HepG2 (cell line): Measurements from ENCODE around the gene ITGAE. TPM values are rescaled to one million over a fixed set of nuclear protein-coding genes. Genes with fewer than 3 reads are reported as not detected.

Source experiments
- AGO1 ChIP-seq: fragments of 200-400 bp; formaldehyde crosslinking; IDR thresholded peaks from 2 replicates; pipeline ENCODE4 v1.6.1; 2017; ENCODE audit warnings: mild to moderate bottlenecking, low read depth, low read length, moderate library complexity; ENCODE audit not compliant: poor library complexity, severe bottlenecking
- CBX2 ChIP-seq, 2 experiments: fragments of 200-600 bp in 1 of 2; sonication (generic); formaldehyde crosslinking in 1 of 2; IDR thresholded peaks; 2 replicates each; pipeline versions ENCODE4 v1.7.0 to v1.8.1; 2018 to 2022; ENCODE audit warnings: low read depth in 2 of 2, low read length in 1 of 2, mild to moderate bottlenecking in 1 of 2, missing genetic modification reagents in 1 of 2
- GLI4 ChIP-seq: sonication (generic); formaldehyde crosslinking; IDR thresholded peaks from 2 replicates; pipeline ENCODE4 v1.5.1; 2020; ENCODE audit warnings: missing genetic modification reagents, mild to moderate bottlenecking, moderate library complexity, borderline replicate concordance
- HDAC2 ChIP-seq: sonication (generic); formaldehyde crosslinking; IDR thresholded peaks from 2 replicates; pipeline ENCODE4 v1.4.0; 2020; ENCODE audit warnings: missing genetic modification reagents
- HOXA7 ChIP-seq: sonication (generic); formaldehyde crosslinking; IDR thresholded peaks from 2 replicates; pipeline ENCODE4 v1.8.1; 2022; ENCODE audit warnings: mild to moderate bottlenecking, missing genetic modification reagents, moderate library complexity
- MXD4 ChIP-seq: IDR thresholded peaks from 2 replicates; pipeline ENCODE4 v1.6.1; 2016; ENCODE audit warnings: mild to moderate bottlenecking, missing biosample characterization, missing genetic modification reagents
- NFKBIZ ChIP-seq: IDR thresholded peaks from 2 replicates; pipeline ENCODE4 v1.6.1; 2018; ENCODE audit warnings: missing genetic modification reagents, missing compliant biosample characterization
- NPAS2 ChIP-seq: sonication (generic); formaldehyde crosslinking; IDR thresholded peaks from 2 replicates; pipeline ENCODE4 v1.8.0; 2022; ENCODE audit warnings: mild to moderate bottlenecking, missing genetic modification reagents, borderline replicate concordance
- STAT5B ChIP-seq: sonication (generic); formaldehyde crosslinking; IDR thresholded peaks from 2 replicates; pipeline ENCODE4 v1.4.0; 2020; ENCODE audit warnings: missing genetic modification reagents
- ZEB1 ChIP-seq: IDR thresholded peaks from 2 replicates; pipeline ENCODE4 v1.6.1; 2012; ENCODE audit warnings: mild to moderate bottlenecking, low read depth, inconsistent platforms; ENCODE audit not compliant: insufficient replicate concordance
- ZNF552 ChIP-seq: sonication (generic); formaldehyde crosslinking; IDR thresholded peaks from 2 replicates; pipeline ENCODE4 v1.9.0; 2022; ENCODE audit warnings: missing genetic modification reagents, mild to moderate bottlenecking, borderline replicate concordance
- ZNF607 ChIP-seq: sonication (generic); formaldehyde crosslinking; IDR thresholded peaks from 2 replicates; pipeline ENCODE4 v1.5.1; 2020; ENCODE audit warnings: missing genetic modification reagents, mild to moderate bottlenecking, borderline replicate concordance
- ZNF75D ChIP-seq: sonication (generic); formaldehyde crosslinking; IDR thresholded peaks from 2 replicates; pipeline ENCODE4 v1.8.1; 2023; ENCODE audit warnings: missing genetic modification reagents, mild to moderate bottlenecking, borderline replicate concordance
- ZNF788 ChIP-seq: sonication (generic); formaldehyde crosslinking; IDR thresholded peaks from 2 replicates; pipeline ENCODE4 v1.5.0; 2020; ENCODE audit warnings: mild to moderate bottlenecking, missing genetic modification reagents, borderline replicate concordance
- polyA plus RNA-seq, 8 experiments: library from polyadenylated mRNA; depleted of rRNA in 3 of 8; stranded (reverse) in 7 of 8; unstranded in 1 of 8; fragments of >200 nt; fragmentation: Illumina TruSeq in 4 of 8; extraction: Trizol in 4 of 8; gene quantifications; 2 replicates each; pipeline versions ENCODE4 v1.2.1 to v1.2.3, GENCODE V29; 2011 to 2016; ENCODE audit warnings: low read depth in 4 of 8, missing spikeins in 1 of 8, mixed read lengths in 1 of 8; ENCODE audit not compliant: insufficient read depth in 1 of 8
- total RNA-seq, 5 experiments: library from RNA; depleted of rRNA; stranded (reverse); fragments of >200 nt; fragmentation: Illumina TruSeq; extraction: Trizol; gene quantifications; 2 replicates each; pipeline ENCODE4 v1.2.3, GENCODE V29; 2016; ENCODE audit warnings: low read depth in 1 of 5
- TF ChIP-seq, protein P1 (sequence below): sonication (generic); formaldehyde crosslinking; IDR thresholded peaks from 2 replicates; pipeline ENCODE4 v1.4.0; 2020; ENCODE audit warnings: missing genetic modification reagents
- TF ChIP-seq, protein P2 (sequence below): sonication (generic); formaldehyde crosslinking; IDR thresholded peaks from 2 replicates; pipeline ENCODE4 v1.4.0; 2020; ENCODE audit warnings: mild to moderate bottlenecking, missing genetic modification reagents
- TF ChIP-seq, protein P3 (sequence below): sonication (generic); formaldehyde crosslinking; IDR thresholded peaks from 2 replicates; pipeline ENCODE4 v1.5.0; 2020; ENCODE audit warnings: missing genetic modification reagents

Gene ITGAE
- total and polyA plus RNA-seq, 2 of the 13 experiments (the other 11 are each of a cell fraction or from before 2014, with no cell fraction given): 42.3 to 49.0 TPM

DNA sequence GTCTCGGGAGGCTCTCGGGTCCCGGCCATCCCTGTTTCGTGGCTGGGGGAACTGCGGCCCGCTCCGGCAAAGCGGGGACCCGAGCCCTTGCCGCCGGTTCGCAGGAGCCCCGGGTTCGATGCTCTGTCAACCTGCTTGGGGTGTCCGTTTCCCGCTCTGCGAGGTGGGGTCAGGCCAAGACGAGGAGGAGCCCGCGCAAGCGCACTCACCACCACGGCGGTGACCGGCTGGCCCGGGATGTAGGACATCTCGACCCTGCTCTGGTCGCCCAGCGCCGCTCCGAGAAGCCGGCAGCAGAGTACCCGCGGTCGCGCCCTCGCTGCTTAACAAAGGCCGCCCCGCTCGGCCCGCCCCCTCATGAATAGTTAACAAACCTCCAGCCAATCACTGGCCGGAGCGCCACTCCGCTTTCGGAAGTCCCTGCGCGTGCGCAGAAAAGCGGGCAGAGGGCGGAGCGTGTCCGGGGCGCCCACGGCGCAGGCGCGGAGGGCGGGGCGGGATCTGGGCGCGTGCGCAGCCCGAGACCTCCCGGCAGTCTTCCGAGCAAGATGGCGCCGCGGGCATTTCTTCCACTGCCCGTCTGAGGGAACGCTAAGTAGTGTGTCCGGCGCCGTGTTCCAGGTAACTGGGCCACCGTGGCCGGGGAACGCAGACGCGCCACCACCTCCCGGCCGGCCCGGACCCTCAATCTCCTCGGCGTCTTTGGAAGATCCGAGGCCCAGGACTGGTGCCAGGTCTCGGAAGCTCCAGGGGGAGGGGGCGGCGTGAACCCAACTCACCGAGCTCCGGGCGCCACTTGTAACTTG, 132.5 kb downstream of the ITGAE start, which contains the start of the genes EMC6 and TAX1BP3 (continued):
- TF ChIP-seq NPAS2 (CRISPR knock-in tag) (no peak), ZNF788 (CRISPR knock-in tag) (no peak; the same call in 1 of the 2 replicates), AGO1 (no peak), NFKBIZ (no peak; the same call in none of the 2 replicates), ZNF552 (peak; percentile 61; the same call in 1 of the 2 replicates), HDAC2 (CRISPR knock-in tag) (no peak), HOXA7 (CRISPR knock-in tag) (no peak), STAT5B (CRISPR knock-in tag) (0 out of 2 replicates have a peak, but pooled peaks have one; percentile 55), ZNF607 (peak; percentile 71), GLI4 (CRISPR knock-in tag) (no peak; the same call in 1 of the 2 replicates), CBX2 (IDR thresholded peaks at IDR 0.05; ENCODE audit: low read depth, low read length) (no peak), CBX2 (CRISPR knock-in tag; IDR thresholded peaks at IDR 0.05; ENCODE audit: low read depth) (no peak), MXD4 (CRISPR knock-in tag) (0 out of 2 replicates have a peak, but pooled peaks have one; percentile 25), ZEB1 (no peak), ZNF75D (CRISPR knock-in tag) (no peak)
- TF ChIP-seq, protein P1, sequence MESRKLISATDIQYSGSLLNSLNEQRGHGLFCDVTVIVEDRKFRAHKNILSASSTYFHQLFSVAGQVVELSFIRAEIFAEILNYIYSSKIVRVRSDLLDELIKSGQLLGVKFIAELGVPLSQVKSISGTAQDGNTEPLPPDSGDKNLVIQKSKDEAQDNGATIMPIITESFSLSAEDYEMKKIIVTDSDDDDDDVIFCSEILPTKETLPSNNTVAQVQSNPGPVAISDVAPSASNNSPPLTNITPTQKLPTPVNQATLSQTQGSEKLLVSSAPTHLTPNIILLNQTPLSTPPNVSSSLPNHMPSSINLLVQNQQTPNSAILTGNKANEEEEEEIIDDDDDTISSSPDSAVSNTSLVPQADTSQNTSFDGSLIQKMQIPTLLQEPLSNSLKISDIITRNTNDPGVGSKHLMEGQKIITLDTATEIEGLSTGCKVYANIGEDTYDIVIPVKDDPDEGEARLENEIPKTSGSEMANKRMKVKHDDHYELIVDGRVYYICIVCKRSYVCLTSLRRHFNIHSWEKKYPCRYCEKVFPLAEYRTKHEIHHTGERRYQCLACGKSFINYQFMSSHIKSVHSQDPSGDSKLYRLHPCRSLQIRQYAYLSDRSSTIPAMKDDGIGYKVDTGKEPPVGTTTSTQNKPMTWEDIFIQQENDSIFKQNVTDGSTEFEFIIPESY: no peak; the same call in 1 of the 2 replicates
- TF ChIP-seq, protein P2, sequence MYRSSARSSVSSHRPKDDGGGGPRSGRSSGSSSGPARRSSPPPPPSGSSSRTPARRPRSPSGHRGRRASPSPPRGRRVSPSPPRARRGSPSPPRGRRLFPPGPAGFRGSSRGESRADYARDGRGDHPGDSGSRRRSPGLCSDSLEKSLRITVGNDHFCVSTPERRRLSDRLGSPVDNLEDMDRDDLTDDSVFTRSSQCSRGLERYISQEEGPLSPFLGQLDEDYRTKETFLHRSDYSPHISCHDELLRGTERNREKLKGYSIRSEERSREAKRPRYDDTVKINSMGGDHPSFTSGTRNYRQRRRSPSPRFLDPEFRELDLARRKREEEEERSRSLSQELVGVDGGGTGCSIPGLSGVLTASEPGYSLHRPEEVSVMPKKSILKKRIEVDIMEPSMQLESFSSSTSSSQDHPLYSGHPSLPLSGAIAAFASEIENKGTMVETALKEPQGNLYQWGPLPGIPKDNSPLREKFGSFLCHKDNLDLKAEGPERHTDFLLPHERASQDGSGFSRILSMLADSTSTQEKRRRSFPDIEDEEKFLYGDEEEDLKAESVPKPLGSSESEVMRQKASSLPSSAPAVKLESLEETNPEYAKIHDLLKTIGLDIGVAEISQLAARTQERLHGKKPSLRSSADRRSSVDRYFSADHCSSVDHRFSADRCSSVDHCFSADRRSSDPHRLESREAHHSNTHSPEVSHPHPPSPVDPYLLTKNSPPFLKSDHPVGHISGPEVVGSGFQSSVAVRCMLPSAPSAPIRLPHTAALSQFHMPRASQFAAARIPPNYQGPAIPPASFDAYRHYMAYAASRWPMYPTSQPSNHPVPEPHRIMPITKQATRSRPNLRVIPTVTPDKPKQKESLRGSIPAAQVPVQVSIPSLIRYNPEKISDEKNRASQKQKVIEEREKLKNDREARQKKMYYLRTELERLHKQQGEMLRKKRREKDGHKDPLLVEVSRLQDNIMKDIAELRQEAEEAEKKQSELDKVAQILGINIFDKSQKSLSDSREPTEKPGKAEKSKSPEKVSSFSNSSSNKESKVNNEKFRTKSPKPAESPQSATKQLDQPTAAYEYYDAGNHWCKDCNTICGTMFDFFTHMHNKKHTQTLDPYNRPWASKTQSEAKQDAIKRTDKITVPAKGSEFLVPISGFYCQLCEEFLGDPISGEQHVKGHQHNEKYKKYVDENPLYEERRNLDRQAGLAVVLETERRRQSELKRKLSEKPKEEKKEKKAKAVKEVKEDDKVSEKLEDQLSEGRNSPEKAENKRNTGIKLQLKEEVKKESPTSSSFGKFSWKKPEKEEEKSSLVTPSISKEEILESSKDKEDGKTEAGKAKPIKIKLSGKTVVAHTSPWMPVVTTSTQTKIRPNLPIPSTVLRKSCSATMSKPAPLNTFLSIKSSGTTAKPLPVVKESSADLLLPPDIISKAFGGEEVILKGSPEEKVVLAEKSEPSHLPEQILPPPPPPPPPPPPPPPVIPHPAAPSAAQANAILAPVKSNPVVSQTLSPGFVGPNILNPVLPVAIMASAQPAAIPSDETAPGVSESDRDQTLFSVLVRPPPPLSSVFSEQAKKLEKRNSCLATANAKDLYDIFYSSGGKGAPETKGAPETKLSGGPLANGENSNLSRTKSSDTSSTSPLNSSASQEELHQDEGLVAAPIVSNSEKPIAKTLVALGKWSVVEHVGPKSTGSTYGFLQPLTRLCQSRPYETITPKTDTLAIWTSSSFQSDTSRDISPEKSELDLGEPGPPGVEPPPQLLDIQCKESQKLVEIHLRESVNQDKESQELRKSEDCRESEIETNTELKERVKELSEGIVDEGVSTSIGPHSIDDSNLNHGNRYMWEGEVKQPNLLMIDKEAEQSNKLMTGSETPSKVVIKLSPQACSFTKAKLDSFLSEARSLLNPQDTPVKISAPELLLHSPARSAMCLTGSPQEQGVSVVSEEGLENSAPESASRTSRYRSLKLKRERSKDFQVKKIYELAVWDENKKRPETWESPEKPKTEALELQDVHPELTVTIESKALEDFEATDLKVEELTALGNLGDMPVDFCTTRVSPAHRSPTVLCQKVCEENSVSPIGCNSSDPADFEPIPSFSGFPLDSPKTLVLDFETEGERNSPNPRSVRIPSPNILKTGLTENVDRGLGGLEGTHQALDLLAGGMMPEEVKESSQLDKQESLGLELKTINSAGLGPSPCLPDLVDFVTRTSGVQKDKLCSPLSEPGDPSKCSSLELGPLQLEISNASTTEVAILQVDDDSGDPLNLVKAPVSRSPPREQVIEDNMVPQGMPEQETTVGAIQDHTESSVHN (CRISPR knock-in tag): no peak
- TF ChIP-seq, protein P3, sequence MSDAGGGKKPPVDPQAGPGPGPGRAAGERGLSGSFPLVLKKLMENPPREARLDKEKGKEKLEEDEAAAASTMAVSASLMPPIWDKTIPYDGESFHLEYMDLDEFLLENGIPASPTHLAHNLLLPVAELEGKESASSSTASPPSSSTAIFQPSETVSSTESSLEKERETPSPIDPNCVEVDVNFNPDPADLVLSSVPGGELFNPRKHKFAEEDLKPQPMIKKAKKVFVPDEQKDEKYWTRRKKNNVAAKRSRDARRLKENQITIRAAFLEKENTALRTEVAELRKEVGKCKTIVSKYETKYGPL: no peak; the same call in 1 of the 2 replicates
